ENCODE data around the gene POR. TPM values are rescaled to one million over a fixed set of nuclear protein-coding genes. Genes with fewer than 3 reads are reported as not detected.
"Not testable (repeated sequence)": the region's sequence is repeated elsewhere in the genome, so short reads cannot be mapped to it uniquely, and the experiment has no call there.

The POR gene
- total RNA-seq, 1 experiment from 2014 or later = 136 TPM

GRCh38 chr7:76020031-76020714 lies 105.2 kb downstream of the POR start:
- DNase-seq (ENCODE audit: low read depth, low spot score) = peak; percentile 81
- in situ Hi-C loops (cut with HindIII; ENCODE audit: low pct_unique_long_range_greater_than_20kb, low sequenced_read_pairs) = no loop called here

GRCh38 chr7:76022026-76022780 lies 107.2 kb downstream of the POR start:
- in situ Hi-C loops (cut with HindIII; ENCODE audit: low pct_unique_long_range_greater_than_20kb, low sequenced_read_pairs) = no loop called here
- no peak for DNase-seq (ENCODE audit: low read depth, low spot score)

GRCh38 chr7:76023002-76023401 lies 108.0 kb downstream of the POR start:
- in situ Hi-C loops (cut with HindIII; ENCODE audit: low pct_unique_long_range_greater_than_20kb, low sequenced_read_pairs) = no loop called here
- DNase-seq (ENCODE audit: low read depth, low spot score) = no peak

GRCh38 chr7:76029682-76030081 lies 114.7 kb downstream of the POR start:
- in situ Hi-C loops (cut with HindIII; ENCODE audit: low pct_unique_long_range_greater_than_20kb, low sequenced_read_pairs); DNase-seq (ENCODE audit: low read depth, low spot score): not testable (repeated sequence)

GRCh38 chr7:76031964-76032363 lies 117.0 kb downstream of the POR start:
- no peak for DNase-seq (ENCODE audit: low read depth, low spot score)
- in situ Hi-C loops (cut with HindIII; ENCODE audit: low pct_unique_long_range_greater_than_20kb, low sequenced_read_pairs) = no loop called here

Small RNA genes within 50 kb of the gene (small RNA-seq; reads per million reads assigned to genes)
- gene SNORA14A = 2.7 to 5.4 reads per million in 2 experiments

Other genes starting within 250 kb of the POR start
- 44.5 and 52.1 TPM in 2 replicates for gene HIP1, start 176.2 kb upstream of the POR start, total RNA-seq (2014; rRNA removed; shearing (Covaris generic))
- gene CCL26, start 142.9 kb upstream of the POR start, total RNA-seq (2014; rRNA removed; shearing (Covaris generic)) = not detected in 2 replicates
- not detected in 2 replicates for gene CCL24, start 101.3 kb upstream of the POR start, total RNA-seq (2014; rRNA removed; shearing (Covaris generic))
- 70.4 and 83.4 TPM in 2 replicates for gene RHBDD2, start 36.1 kb upstream of the POR start, total RNA-seq (2014; rRNA removed; shearing (Covaris generic))
- 40.8 and 50.2 TPM in 2 replicates for gene TMEM120A, start 79.4 kb downstream of the POR start, total RNA-seq (2014; rRNA removed; shearing (Covaris generic))
- gene STYXL1, start 132.8 kb downstream of the POR start, total RNA-seq (2014; rRNA removed; shearing (Covaris generic)) = 49.0 and 56.4 TPM in 2 replicates
- 173 and 184 TPM in 2 replicates for gene MDH2, start 133.0 kb downstream of the POR start, total RNA-seq (2014; rRNA removed; shearing (Covaris generic))